ENCODE data around the gene CLCNKA. TPM values are rescaled to one million over a fixed set of nuclear protein-coding genes. Genes with fewer than 3 reads are reported as not detected.
A peak's percentile ranks its signal among the peaks of the same experiment; 100 is the strongest.

CLCNKA gene
- total RNA-seq, 1 experiment from 2014 or later: 0.10 TPM

DNA sequence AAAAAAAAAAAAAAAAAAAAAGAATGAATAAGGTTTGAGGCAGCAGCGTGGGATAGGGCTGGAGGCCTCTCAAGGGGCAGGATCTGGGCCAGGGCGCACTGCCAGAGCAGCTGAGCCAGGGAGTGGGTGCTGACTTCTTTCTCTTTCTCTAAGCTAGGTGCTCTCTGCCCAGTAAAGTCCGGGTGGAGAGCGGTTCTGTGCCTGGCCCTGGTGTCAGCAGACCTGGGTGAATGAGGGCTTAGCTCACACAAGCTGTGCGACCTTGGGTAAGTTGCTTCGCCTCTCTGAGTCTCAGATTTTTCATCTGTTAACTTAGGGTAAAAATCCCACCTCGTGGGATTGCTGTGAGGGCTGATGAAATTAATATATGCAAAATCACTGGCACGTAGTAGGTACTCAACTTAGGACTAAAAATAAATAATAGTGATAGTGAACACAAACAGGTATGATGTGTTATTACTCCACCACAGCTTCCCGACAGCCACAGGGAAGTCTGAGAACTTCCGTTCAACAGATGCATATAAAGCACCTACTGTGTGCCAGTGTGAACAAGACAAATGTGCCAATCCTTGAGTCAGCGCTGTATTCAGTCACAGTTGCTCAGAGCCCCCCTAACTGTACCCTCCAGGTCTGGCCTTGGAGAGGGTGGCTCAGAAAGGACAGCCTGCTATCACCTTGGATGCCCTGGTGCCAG lies 53.6 kb downstream of the CLCNKA start (continued):
- no peak for TF ChIP-seq POLR2A (IDR thresholded peaks at IDR 0.05; ENCODE audit: borderline replicate concordance, extremely low read depth, insufficient read depth, insufficient read length)
- TF ChIP-seq, protein P1, sequence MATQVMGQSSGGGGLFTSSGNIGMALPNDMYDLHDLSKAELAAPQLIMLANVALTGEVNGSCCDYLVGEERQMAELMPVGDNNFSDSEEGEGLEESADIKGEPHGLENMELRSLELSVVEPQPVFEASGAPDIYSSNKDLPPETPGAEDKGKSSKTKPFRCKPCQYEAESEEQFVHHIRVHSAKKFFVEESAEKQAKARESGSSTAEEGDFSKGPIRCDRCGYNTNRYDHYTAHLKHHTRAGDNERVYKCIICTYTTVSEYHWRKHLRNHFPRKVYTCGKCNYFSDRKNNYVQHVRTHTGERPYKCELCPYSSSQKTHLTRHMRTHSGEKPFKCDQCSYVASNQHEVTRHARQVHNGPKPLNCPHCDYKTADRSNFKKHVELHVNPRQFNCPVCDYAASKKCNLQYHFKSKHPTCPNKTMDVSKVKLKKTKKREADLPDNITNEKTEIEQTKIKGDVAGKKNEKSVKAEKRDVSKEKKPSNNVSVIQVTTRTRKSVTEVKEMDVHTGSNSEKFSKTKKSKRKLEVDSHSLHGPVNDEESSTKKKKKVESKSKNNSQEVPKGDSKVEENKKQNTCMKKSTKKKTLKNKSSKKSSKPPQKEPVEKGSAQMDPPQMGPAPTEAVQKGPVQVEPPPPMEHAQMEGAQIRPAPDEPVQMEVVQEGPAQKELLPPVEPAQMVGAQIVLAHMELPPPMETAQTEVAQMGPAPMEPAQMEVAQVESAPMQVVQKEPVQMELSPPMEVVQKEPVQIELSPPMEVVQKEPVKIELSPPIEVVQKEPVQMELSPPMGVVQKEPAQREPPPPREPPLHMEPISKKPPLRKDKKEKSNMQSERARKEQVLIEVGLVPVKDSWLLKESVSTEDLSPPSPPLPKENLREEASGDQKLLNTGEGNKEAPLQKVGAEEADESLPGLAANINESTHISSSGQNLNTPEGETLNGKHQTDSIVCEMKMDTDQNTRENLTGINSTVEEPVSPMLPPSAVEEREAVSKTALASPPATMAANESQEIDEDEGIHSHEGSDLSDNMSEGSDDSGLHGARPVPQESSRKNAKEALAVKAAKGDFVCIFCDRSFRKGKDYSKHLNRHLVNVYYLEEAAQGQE (IDR thresholded peaks at IDR 0.05; ENCODE audit: low read depth): no peak
- TF ChIP-seq POLR2AphosphoS5 (IDR thresholded peaks at IDR 0.05; ENCODE audit: low read depth, low read length): no peak
- no peak for TF ChIP-seq TCF7L2 (IDR thresholded peaks at IDR 0.05; ENCODE audit: borderline replicate concordance, extremely low read depth, insufficient read depth, insufficient read length)
- no peak for TF ChIP-seq CEBPB (IDR thresholded peaks at IDR 0.05; ENCODE audit: low read depth)
- no peak for TF ChIP-seq JUND (IDR thresholded peaks at IDR 0.05)

DNA sequence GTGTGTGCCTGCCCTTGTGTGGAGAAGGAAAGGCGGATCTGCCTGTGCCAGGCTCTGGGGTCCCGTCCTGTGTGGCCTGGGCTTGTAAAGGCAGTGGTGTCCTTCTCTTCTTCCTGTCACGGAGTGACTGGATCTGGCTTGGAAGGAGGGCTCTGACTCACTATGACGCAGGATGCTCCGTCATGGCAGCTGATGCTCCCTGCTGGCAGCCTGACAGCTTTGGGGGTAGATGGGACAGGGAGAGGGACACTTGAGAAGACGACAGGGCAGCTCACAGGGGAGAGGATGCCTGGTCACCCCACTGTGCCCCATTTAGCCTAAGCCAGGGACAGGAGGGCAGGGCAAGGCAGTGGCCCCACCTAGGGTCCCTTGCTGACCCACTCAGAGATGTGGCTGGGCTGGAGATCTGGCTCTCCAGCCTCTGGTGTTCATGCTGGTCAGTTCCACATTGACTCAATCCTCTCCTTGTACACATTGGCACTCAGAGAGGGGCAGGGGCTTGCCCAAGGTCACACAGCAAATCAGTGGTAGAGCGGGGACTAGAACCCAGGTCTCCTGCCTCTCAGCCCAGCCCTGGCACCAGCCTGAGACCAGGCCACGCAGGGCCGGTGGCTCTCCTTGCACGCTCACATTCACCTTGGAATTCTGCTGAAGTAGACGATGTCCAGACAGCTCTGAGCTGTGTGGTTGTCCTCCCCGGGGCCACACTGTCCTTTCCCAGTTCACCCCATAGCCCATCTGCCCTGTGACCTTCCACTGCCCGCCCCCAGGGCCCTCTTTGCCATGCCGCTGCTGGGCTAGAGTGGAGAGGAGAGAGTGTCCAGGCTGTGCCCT lies 54.4 kb downstream of the CLCNKA start:
- ChIA-PET CTCF (interaction anchor here (0.7 to 7.9 kb wide), 4 partner anchors 109 to 545 kb away, joined by 3 to 222 read pairs (median 14); no protein-coding TSS in a partner anchor), RAD21 (ENCODE audit: low non-redundant PET in 1 of 2, low total read pairs in 2 of 2, uncharacterized antibody in 2 of 2, unreplicated experiment in 2 of 2) (no interaction called here), POLR2A (interaction anchor here (1.0 to 4.4 kb wide), 3 partner anchors 71 to 110 kb away, joined by 3 to 31 read pairs (median 3); no protein-coding TSS in a partner anchor)
- ATAC-seq: peak; percentile 41
- Histone ChIP-seq H3K27me3 (ENCODE audit: insufficient read depth, low read length) (no peaks in the 10 kb centered on the region), H3K27ac (ENCODE audit: low read depth, low read length) (peak overlapping the region; percentile 54), H3K9me3 (ENCODE audit: control insufficient read depth in 1 of 2, insufficient read depth in 1 of 2, low read depth in 1 of 2, low read length in 2 of 2) (no peaks in the 10 kb centered on the region), H3K79me2 (ENCODE audit: insufficient read depth, low read length) (no peaks in the 10 kb centered on the region), H3K4me2 (ENCODE audit: low read length) (peak overlapping the region; percentile 87), H3K4me3 (replicated peaks in 1 of 2; ENCODE audit: low read depth in 1 of 2, low read length in 2 of 2) (peak overlapping the region; percentile 20 to 47; a peak in 3 of 4 replicates), H3K9ac (ENCODE audit: low read length) (peak overlapping the region; percentile 57), H3K9me2 (ENCODE audit: insufficient read depth) (no peaks in the 10 kb centered on the region), H3K36me3 (ENCODE audit: control insufficient read depth in 1 of 2, insufficient read depth in 2 of 2, low read length in 2 of 2) (no peaks in the 10 kb centered on the region), H2AFZ (ENCODE audit: low read depth, low read length, poor library complexity, severe bottlenecking) (peak overlapping the region; percentile 75), H3K4me1 (ENCODE audit: control insufficient read depth in 1 of 2, insufficient read depth in 2 of 2, low read length in 2 of 2) (peaks cover 33 to 72% of the 10 kb centered on the region in 2 experiments), H4K20me1 (ENCODE audit: insufficient read depth) (no peaks in the 10 kb centered on the region)
- peak; percentile 82 for DNase-seq (ENCODE audit: low read depth, low spot score)
- no peak for TF ChIP-seq ZFX (IDR thresholded peaks at IDR 0.05)
- peak; percentile 14 for TF ChIP-seq YY1 (IDR thresholded peaks at IDR 0.05; ENCODE audit: extremely low read depth, insufficient replicate concordance, low read depth, low read length)
- TF ChIP-seq TCF7L2 (IDR thresholded peaks at IDR 0.05; ENCODE audit: borderline replicate concordance, extremely low read depth, insufficient read depth, insufficient read length): peak; percentile 7
- TF ChIP-seq, protein P2, sequence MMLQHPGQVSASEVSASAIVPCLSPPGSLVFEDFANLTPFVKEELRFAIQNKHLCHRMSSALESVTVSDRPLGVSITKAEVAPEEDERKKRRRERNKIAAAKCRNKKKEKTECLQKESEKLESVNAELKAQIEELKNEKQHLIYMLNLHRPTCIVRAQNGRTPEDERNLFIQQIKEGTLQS (IDR thresholded peaks at IDR 0.05): no peak
- TF ChIP-seq, protein P3, sequence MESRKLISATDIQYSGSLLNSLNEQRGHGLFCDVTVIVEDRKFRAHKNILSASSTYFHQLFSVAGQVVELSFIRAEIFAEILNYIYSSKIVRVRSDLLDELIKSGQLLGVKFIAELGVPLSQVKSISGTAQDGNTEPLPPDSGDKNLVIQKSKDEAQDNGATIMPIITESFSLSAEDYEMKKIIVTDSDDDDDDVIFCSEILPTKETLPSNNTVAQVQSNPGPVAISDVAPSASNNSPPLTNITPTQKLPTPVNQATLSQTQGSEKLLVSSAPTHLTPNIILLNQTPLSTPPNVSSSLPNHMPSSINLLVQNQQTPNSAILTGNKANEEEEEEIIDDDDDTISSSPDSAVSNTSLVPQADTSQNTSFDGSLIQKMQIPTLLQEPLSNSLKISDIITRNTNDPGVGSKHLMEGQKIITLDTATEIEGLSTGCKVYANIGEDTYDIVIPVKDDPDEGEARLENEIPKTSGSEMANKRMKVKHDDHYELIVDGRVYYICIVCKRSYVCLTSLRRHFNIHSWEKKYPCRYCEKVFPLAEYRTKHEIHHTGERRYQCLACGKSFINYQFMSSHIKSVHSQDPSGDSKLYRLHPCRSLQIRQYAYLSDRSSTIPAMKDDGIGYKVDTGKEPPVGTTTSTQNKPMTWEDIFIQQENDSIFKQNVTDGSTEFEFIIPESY (IDR thresholded peaks at IDR 0.05; ENCODE audit: extremely low read depth, insufficient replicate concordance, low read length): no peak
- peak; percentile 82 for TF ChIP-seq POLR2AphosphoS5 (IDR thresholded peaks at IDR 0.05; ENCODE audit: low read depth, low read length)
- TF ChIP-seq EZH2phosphoT487 (IDR thresholded peaks at IDR 0.05; ENCODE audit: borderline replicate concordance): no peak
- no peak for TF ChIP-seq FOSL1 (IDR thresholded peaks at IDR 0.05; ENCODE audit: low read depth)
- BruUV-seq (replicated peaks): no TSS peak
- intact Hi-C loops (cut with micrococcal nuclease): no loop called here
